Measurements from ENCODE around the gene PPP2R2D. TPM values are rescaled to one million over a fixed set of nuclear protein-coding genes. Genes with fewer than 3 reads are reported as not detected.

PPP2R2D gene
- total RNA-seq, 1 experiment from 2014 or later, result 35.1 TPM

DNA sequence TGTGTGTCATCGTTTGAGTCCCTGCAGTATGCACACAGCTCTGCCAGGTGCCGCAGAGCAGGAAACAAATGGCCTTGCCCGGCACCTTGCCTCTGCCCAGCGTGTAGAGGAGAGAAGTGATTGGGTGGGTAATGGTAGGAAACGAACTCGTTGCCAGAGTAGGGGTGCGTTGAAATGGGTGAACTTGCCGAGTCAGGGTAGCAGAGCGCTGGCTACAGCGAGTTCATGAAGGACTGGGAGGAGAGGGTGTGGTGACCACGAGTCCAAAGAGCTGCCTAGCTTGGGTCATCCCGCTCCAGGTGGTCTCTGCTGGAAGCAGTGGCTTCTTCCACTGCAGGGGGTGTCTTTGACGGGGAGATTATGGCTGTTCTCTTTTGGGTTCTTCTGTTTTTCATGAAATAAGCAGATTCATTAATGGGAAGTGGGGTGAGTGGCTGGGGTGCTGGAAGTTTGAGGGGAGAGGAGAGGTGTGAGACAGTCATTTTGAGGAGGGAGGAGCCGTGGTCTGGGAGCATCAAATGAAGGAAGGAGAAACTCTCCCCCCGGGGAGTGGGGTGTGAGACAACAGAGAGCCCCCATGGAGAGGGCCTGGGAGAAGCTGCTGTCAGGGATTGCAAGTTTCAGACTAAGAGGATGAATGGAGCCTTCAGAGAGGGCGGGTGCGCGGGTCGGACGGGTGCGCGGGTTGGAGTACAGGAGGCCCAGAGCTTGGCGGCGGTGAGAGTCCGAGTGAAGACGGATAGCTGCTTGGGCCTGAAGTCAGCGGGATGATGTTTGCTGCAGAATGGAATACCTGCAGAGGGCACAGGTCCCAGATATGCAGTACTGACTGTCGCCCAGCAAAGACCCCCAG, 26.2 kb downstream of the PPP2R2D start:
- Histone ChIP-seq H3T11ph (ENCODE audit: low read length) (no peak overlapping the region), H4K5ac (ENCODE audit: insufficient read length, low read depth, low read length) (no peak overlapping the region), H3K9me3 (ENCODE audit: control insufficient read depth, low read depth, low read length) (no peaks in the 10 kb centered on the region), H3K4me2 (ENCODE audit: insufficient read depth, insufficient read length, low read length) (no peak overlapping the region), H3K18ac (ENCODE audit: insufficient read length, low read depth, low read length) (no peak overlapping the region), H2AK5ac (ENCODE audit: insufficient read length, low read length) (no peak overlapping the region), H2BK15ac (ENCODE audit: low read depth, low read length) (no peak overlapping the region), H3K4me1 (ENCODE audit: insufficient read depth, low read length) (peaks cover 8% of the 10 kb centered on the region; the same call in 1 of the 2 replicates), H3K79me2 (ENCODE audit: insufficient read depth, low read length) (peaks cover 52% of the 10 kb centered on the region; the same call in 1 of the 2 replicates), H3K56ac (ENCODE audit: insufficient read length, low read depth, low read length) (no peak overlapping the region), H4K91ac (ENCODE audit: insufficient read length, low read depth, low read length) (no peak overlapping the region), H3K9ac (ENCODE audit: extremely low read depth, insufficient read length, low read length) (no peak overlapping the region), H3K4ac (ENCODE audit: low read depth, low read length) (no peak overlapping the region), H3K23me2 (ENCODE audit: insufficient read length, low read depth, low read length, poor library complexity, severe bottlenecking) (no peaks in the 10 kb centered on the region), H3K27ac (ENCODE audit: insufficient read length, low read depth, low read length) (no peak overlapping the region), H3K23ac (ENCODE audit: insufficient read length, low read depth, low read length) (no peak overlapping the region), H2BK20ac (ENCODE audit: low read depth, low read length, poor library complexity, severe bottlenecking) (no peak overlapping the region), H2BK12ac (ENCODE audit: insufficient read length, low read depth, low read length) (no peak overlapping the region), H3K14ac (ENCODE audit: insufficient read depth, low read length) (no peak overlapping the region; the same call in 1 of the 2 replicates), H4K8ac (replicated peaks; ENCODE audit: insufficient read length, low read depth, low read length) (no peak overlapping the region), H2BK5ac (ENCODE audit: insufficient read length, low read length) (no peak overlapping the region), H2BK120ac (ENCODE audit: low read depth, low read length, poor library complexity, severe bottlenecking) (no peak overlapping the region), H3K27me3 (ENCODE audit: insufficient read depth, low read length) (no peaks in the 10 kb centered on the region), H2AFZ (ENCODE audit: low read length) (no peak overlapping the region), H4K20me1 (ENCODE audit: control insufficient read depth, insufficient read depth, insufficient read length) (peaks cover 6% of the 10 kb centered on the region), H3K79me1 (ENCODE audit: insufficient read depth, low read depth, low read length, poor library complexity, severe bottlenecking) (peaks cover 20% of the 10 kb centered on the region)
- TF ChIP-seq, protein P1, sequence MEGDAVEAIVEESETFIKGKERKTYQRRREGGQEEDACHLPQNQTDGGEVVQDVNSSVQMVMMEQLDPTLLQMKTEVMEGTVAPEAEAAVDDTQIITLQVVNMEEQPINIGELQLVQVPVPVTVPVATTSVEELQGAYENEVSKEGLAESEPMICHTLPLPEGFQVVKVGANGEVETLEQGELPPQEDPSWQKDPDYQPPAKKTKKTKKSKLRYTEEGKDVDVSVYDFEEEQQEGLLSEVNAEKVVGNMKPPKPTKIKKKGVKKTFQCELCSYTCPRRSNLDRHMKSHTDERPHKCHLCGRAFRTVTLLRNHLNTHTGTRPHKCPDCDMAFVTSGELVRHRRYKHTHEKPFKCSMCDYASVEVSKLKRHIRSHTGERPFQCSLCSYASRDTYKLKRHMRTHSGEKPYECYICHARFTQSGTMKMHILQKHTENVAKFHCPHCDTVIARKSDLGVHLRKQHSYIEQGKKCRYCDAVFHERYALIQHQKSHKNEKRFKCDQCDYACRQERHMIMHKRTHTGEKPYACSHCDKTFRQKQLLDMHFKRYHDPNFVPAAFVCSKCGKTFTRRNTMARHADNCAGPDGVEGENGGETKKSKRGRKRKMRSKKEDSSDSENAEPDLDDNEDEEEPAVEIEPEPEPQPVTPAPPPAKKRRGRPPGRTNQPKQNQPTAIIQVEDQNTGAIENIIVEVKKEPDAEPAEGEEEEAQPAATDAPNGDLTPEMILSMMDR (conservative IDR thresholded peaks at IDR 0.05), result no peak
- no CpG with 5 or more reads among the region's 28 CpGs for WGBS (ENCODE audit: extremely low coverage, insufficient read length, low lambda C conversion rate)
- Mint-ChIP-seq H3K9me3 (peaks cover 0 to 6% of the 10 kb centered on the region in 2 experiments; a peak in 2 of 5 replicates), H3K27me3 (ENCODE audit: low read depth) (no peaks in the 10 kb centered on the region), H3K27ac (peak overlapping the region; percentile 7 to 85 (median 48)), H3K4me1 (peaks cover 68 to 71% of the 10 kb centered on the region in 2 experiments), H3K36me3 (ENCODE audit: insufficient read depth in 1 of 3, low read depth in 3 of 3) (peaks cover 4 to 5% (median 4%) of the 10 kb centered on the region in 3 experiments; a peak in 3 of 7 replicates), H3K4me3 (no peak overlapping the region)
- DNase-seq, result no peak
